Stomach (tissue), 4 donors: Measurements from ENCODE around the gene PLCH1.

Experiments used
- POLR2A ChIP-seq, 4 donors: fragments of 450-650 bp; IDR thresholded peaks; one replicate each; pipeline ENCODE4 v1.6.1; 2016; ENCODE audit warnings: antibody characterized with exemption in 4 of 4, control low read depth in 2 of 4, mild to moderate bottlenecking in 1 of 4, moderate library complexity in 1 of 4
- POLR2AphosphoS5 ChIP-seq, 3 donors: sonication (generic); formaldehyde crosslinking; IDR thresholded peaks; one replicate each; pipeline ENCODE4 v1.6.1; 2016; ENCODE audit warnings: antibody characterized with exemption in 3 of 3
- TF ChIP-seq, protein P1 (sequence below), 7 experiments: fragments of 450-650 bp in 4 of 7; fragments of 200-600 bp in 3 of 7; sonication (generic) in 3 of 7; IDR thresholded peaks; one replicate each; pipeline ENCODE4 v1.5.1; 2016 to 2019; ENCODE audit warnings: antibody characterized with exemption in 7 of 7, control low read depth in 2 of 7, mild to moderate bottlenecking in 1 of 7

DNA sequence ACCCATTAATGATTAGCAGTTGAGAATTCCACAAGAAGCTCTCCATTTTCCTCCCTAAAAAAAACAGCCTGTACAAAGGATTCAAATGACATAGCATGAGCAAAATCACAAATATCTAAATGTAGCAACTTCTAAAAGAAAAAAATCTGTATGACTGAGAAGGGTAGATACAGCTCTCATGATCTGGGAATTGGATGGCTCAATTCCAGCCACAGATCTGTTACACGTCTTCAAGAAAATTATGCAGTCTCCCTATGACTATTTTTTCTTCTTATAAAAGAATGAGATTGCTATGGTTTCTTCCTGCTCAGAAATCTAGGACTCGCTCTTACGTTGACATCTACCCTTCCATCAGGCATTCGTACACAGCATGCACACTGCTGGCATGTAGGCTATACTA lies 71.5 kb downstream of the PLCH1 start:
- TF ChIP-seq, protein P1, sequence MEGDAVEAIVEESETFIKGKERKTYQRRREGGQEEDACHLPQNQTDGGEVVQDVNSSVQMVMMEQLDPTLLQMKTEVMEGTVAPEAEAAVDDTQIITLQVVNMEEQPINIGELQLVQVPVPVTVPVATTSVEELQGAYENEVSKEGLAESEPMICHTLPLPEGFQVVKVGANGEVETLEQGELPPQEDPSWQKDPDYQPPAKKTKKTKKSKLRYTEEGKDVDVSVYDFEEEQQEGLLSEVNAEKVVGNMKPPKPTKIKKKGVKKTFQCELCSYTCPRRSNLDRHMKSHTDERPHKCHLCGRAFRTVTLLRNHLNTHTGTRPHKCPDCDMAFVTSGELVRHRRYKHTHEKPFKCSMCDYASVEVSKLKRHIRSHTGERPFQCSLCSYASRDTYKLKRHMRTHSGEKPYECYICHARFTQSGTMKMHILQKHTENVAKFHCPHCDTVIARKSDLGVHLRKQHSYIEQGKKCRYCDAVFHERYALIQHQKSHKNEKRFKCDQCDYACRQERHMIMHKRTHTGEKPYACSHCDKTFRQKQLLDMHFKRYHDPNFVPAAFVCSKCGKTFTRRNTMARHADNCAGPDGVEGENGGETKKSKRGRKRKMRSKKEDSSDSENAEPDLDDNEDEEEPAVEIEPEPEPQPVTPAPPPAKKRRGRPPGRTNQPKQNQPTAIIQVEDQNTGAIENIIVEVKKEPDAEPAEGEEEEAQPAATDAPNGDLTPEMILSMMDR (IDR thresholded peaks at IDR 0.05) = no peak
- TF ChIP-seq POLR2A (IDR thresholded peaks at IDR 0.05) = no peak
- no peak for TF ChIP-seq POLR2AphosphoS5 (IDR thresholded peaks at IDR 0.05)
